GM23248 (cell line): ENCODE data around the gene CRTAC1.

Experiments
- EZH2 ChIP-seq: fragments of 200-600 bp; sonication (generic); IDR thresholded peaks from 2 replicates; pipeline ENCODE4 v1.6.1; 2018; ENCODE audit warnings: antibody characterized with exemption, mild to moderate bottlenecking; ENCODE audit not compliant: insufficient read depth, poor library complexity, severe bottlenecking
- EZH2phosphoT487 ChIP-seq: fragments of 200-600 bp; sonication (generic); IDR thresholded peaks from 2 replicates; pipeline ENCODE4 v1.6.1; 2018; ENCODE audit warnings: antibody characterized with exemption, moderate library complexity, mild to moderate bottlenecking, low read depth; ENCODE audit not compliant: insufficient read depth

DNA sequence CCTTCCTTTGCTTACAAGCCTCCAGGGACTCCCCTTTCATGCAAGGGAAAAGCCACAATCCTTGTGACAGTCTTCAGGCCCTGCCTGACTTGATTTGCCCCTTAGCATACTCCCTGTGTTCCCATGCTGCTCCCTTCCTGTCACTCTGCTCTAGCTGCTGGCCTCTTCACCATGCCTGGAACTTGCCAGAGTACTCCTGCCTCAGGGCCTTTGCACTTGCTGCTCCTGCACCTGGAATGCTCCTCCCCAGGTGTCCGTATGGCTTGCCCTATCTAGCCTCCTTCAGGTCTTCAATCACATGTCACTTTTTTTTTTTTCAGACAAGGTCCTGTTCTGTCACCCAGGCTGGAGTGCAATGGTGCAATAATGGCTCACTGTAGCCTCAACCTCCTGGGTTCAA is 203.5 kb downstream of the CRTAC1 start:
- TF ChIP-seq EZH2 (no peak), EZH2phosphoT487 (no peak)
